ENCODE measurements around the gene MAN2B2. TPM values are rescaled to one million over a fixed set of nuclear protein-coding genes. Genes with fewer than 3 reads are reported as not detected.

Gene MAN2B2
- total RNA-seq, 1 donor from 2014 or later: 44.1 TPM

DNA sequence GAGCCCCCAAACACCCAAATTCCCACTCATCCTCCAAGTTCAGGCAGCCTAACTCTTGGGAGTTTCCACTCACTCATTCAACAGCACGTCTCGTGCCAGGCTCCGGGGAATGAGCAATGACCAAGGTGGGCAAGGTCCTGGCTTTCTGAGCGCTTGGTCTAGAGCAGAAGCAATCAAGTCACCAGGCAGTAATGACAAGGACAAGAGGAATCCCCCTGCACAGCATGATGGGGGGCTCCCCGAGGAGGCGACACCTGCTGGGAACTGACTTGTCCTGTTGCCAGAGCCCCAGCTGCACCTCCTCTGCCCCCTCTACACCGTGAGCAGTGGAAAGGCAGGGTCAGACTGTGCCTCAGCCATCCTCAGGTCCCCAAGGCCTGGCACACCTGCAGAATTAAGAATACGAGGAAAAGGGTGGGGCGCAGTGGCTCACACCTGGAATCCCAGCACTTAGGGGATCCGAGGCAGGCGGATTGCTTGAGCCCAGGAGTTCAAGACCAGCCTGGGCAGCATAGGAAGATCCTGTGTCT, 39.8 kb downstream of the MAN2B2 start:
- Mint-ChIP-seq H3K27ac (ENCODE audit: unreplicated experiment) (no peak overlapping the region), H3K27me3 (ENCODE audit: low read depth) (no peaks in the 10 kb centered on the region), H3K4me1 (ENCODE audit: low read depth) (no peaks in the 10 kb centered on the region), H3K4me3 (ENCODE audit: unreplicated experiment) (no peak overlapping the region), H3K9me3 (ENCODE audit: low read depth) (no peaks in the 10 kb centered on the region), H3K36me3 (ENCODE audit: low read depth) (peaks cover 18% of the 10 kb centered on the region)
- DNase-seq (ENCODE audit: low spot score): peak; percentile 72
- TF ChIP-seq, protein P1, sequence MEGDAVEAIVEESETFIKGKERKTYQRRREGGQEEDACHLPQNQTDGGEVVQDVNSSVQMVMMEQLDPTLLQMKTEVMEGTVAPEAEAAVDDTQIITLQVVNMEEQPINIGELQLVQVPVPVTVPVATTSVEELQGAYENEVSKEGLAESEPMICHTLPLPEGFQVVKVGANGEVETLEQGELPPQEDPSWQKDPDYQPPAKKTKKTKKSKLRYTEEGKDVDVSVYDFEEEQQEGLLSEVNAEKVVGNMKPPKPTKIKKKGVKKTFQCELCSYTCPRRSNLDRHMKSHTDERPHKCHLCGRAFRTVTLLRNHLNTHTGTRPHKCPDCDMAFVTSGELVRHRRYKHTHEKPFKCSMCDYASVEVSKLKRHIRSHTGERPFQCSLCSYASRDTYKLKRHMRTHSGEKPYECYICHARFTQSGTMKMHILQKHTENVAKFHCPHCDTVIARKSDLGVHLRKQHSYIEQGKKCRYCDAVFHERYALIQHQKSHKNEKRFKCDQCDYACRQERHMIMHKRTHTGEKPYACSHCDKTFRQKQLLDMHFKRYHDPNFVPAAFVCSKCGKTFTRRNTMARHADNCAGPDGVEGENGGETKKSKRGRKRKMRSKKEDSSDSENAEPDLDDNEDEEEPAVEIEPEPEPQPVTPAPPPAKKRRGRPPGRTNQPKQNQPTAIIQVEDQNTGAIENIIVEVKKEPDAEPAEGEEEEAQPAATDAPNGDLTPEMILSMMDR (IDR thresholded peaks at IDR 0.05): no peak

DNA sequence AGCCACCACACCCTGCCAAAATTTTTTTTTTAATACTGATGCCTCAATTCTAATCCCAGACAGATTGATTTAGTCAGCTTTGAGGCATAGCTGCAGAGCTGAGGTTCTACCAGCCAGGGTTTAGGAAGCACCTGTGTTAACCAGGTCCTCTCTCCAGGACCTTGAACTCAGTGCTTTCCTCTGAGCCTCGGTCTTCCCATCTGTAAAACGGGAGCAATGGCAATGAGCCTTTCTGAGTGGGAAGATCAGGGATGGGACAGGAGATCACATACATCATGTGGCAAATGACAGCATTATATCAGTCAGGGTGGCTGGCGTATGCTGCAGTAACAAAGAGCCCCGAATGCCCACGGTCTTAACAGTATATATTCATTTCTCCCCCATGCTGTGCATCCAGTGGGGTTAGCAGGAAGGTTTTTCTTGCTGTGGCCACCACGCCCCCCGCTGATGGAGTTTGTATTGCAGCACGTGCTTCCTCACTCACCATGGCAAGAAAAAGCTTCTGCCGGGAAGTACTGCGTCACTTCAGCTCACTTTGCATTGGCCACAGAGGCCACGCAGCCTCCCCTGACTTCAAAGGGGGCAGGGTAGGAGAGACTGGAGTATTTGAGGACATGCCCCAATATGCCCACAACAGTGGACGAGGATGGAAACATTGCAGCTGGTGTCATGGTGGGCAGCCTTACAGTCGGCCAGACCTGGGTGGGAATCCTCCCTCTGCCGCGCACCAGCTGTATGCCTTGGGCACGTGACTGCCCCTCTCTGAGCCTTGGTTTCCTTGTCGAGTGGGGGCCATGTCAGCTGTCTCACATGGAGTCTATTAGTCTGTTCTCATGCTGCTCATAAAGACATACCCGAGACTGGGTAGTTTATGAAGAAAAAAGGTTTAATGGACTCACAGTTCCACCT, 41.4 kb downstream of the MAN2B2 start:
- H3K36me3 Mint-ChIP-seq (ENCODE audit: low read depth): peaks cover 18% of the 10 kb centered on the region
- H3K27me3 Mint-ChIP-seq (ENCODE audit: low read depth): no peaks in the 10 kb centered on the region
- no peak overlapping the region for H3K27ac Mint-ChIP-seq (ENCODE audit: unreplicated experiment)
- H3K4me1 Mint-ChIP-seq (ENCODE audit: low read depth): no peaks in the 10 kb centered on the region
- TF ChIP-seq, protein P1 (IDR thresholded peaks at IDR 0.05): no peak
- no peak overlapping the region for H3K4me3 Mint-ChIP-seq (ENCODE audit: unreplicated experiment)
- DNase-seq (ENCODE audit: low spot score): peak; percentile 48
- H3K9me3 Mint-ChIP-seq (ENCODE audit: low read depth): no peaks in the 10 kb centered on the region

GRCh38 chr4:6617246-6617645, 42.3 kb downstream of the MAN2B2 start:
- Mint-ChIP-seq H3K27ac (ENCODE audit: unreplicated experiment) (no peak overlapping the region), H3K4me1 (ENCODE audit: low read depth) (no peaks in the 10 kb centered on the region), H3K36me3 (ENCODE audit: low read depth) (peaks cover 12% of the 10 kb centered on the region), H3K4me3 (ENCODE audit: unreplicated experiment) (no peak overlapping the region), H3K9me3 (ENCODE audit: low read depth) (no peaks in the 10 kb centered on the region), H3K27me3 (ENCODE audit: low read depth) (no peaks in the 10 kb centered on the region)
- TF ChIP-seq, protein P1 (IDR thresholded peaks at IDR 0.05): no peak
- peak; percentile 33 for DNase-seq (ENCODE audit: low spot score)

GRCh38 chr4:6618386-6619115, 43.6 kb downstream of the MAN2B2 start:
- TF ChIP-seq, protein P1 (IDR thresholded peaks at IDR 0.05): no peak
- no peaks in the 10 kb centered on the region for H3K9me3 Mint-ChIP-seq (ENCODE audit: low read depth)
- H3K4me1 Mint-ChIP-seq (ENCODE audit: low read depth): no peaks in the 10 kb centered on the region
- peak; percentile 81 for DNase-seq (ENCODE audit: low spot score)
- H3K27me3 Mint-ChIP-seq (ENCODE audit: low read depth): no peaks in the 10 kb centered on the region
- peaks cover 10% of the 10 kb centered on the region for H3K36me3 Mint-ChIP-seq (ENCODE audit: low read depth)
- no peak overlapping the region for H3K4me3 Mint-ChIP-seq (ENCODE audit: unreplicated experiment)
- H3K27ac Mint-ChIP-seq (ENCODE audit: unreplicated experiment): no peak overlapping the region

DNA sequence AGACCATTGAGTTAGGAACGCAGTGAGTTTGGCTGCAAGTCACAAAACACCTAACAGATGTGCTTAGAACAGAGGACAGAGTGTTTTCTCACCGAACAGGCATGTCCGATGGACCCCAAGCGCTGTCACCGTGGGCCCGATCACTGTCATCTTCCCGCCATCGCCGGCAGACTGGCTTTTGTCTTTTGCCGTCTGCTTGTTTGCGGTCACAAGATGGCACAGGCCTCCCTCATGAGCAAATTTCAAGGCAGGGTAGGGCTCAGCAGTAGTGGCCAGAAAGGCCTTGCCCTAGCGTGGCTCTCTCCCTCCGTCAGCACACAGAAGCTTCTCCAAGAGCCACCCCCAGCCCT, 44.1 kb downstream of the MAN2B2 start:
- DNase-seq (ENCODE audit: low spot score): peak; percentile 48
- TF ChIP-seq, protein P1 (IDR thresholded peaks at IDR 0.05): no peak
- H3K27me3 Mint-ChIP-seq (ENCODE audit: low read depth): no peaks in the 10 kb centered on the region
- H3K27ac Mint-ChIP-seq (ENCODE audit: unreplicated experiment): no peak overlapping the region
- H3K9me3 Mint-ChIP-seq (ENCODE audit: low read depth): no peaks in the 10 kb centered on the region
- H3K4me1 Mint-ChIP-seq (ENCODE audit: low read depth): no peaks in the 10 kb centered on the region
- peaks cover 10% of the 10 kb centered on the region for H3K36me3 Mint-ChIP-seq (ENCODE audit: low read depth)
- H3K4me3 Mint-ChIP-seq (ENCODE audit: unreplicated experiment): no peak overlapping the region

All from chondrocyte (in vitro differentiated cells).